HCT116 (cell line): ENCODE data around the gene KRTAP4-5. TPM values are rescaled to one million over a fixed set of nuclear protein-coding genes. Genes with fewer than 3 reads are reported as not detected.

ENCODE experiments used
- ATAC-seq: fragments of 200-7000 bp; cut with Tn5 transposase; 2 replicates; pipeline ENCODE4 v1.9.1; 2020; ENCODE audit warnings: mild to moderate bottlenecking, moderate library complexity
- BruUV-seq: library from RNA; stranded (reverse); fragments of 400-500 nt; replicated peaks from 2 replicates; lab custom pipeline; 2021; lab: Mats Ljungman, UMichigan
- CTCF ChIA-PET: fragments of 300-600 bp; sonication (Branson Sonifier 250); formaldehyde crosslinking; loops from one replicate; lab custom pipeline; 2021; ENCODE audit warnings: antibody characterized with exemption; lab: Charles Lee
- POLR2A ChIA-PET: fragments of 300-600, 350-600 bp; sonication (Branson Sonifier 250); formaldehyde crosslinking; loops from one replicate; lab custom pipeline; 2021; ENCODE audit warnings: antibody characterized with exemption; lab: Charles Lee
- RAD21 ChIA-PET, 2 experiments: fragments of 300-600 bp; sonication (Branson Sonifier 250); formaldehyde crosslinking; loops; one replicate each; lab custom pipeline; 2023; ENCODE audit warnings: low total read pairs in 2 of 2; ENCODE audit not compliant: uncharacterized antibody in 2 of 2, unreplicated experiment in 2 of 2, low non-redundant PET in 1 of 2; lab: Charles Lee
- DNase-seq: peaks from one replicate; pipeline ENCODE4 v3.0.0-alpha.2; 2010; ENCODE audit warnings: low read depth, low spot score
- H2AFZ ChIP-seq: fragments of 200-600 bp; shearing (Covaris generic), sonication (generic); 2 replicates; pipeline ENCODE4 v1.6.1; 2017; ENCODE audit warnings: low read depth, mixed run types, mixed read lengths, antibody characterized with exemption, low read length; ENCODE audit not compliant: poor library complexity, severe bottlenecking
- H3K27ac ChIP-seq: 2 replicates; pipeline ENCODE4 v1.5.1; 2012; ENCODE audit warnings: low read depth, low read length
- H3K27me3 ChIP-seq: fragments of 200-600 bp; sonication (generic); 2 replicates; pipeline ENCODE4 v1.6.1; 2016; ENCODE audit warnings: mixed run types, low read length, mixed read lengths; ENCODE audit not compliant: insufficient read depth
- H3K36me3 ChIP-seq, 2 experiments: fragments of 200-500 bp in 1 of 2; fragments of 200-600 bp in 1 of 2; sonication (Bioruptor generic) in 1 of 2; sonication (generic) in 1 of 2; 2 replicates each; pipeline versions ENCODE4 v1.5.1 to v1.6.1; 2014 to 2016; ENCODE audit warnings: low read length in 2 of 2, inconsistent platforms in 1 of 2, mixed read lengths in 1 of 2, mixed run types in 1 of 2; ENCODE audit not compliant: insufficient read depth in 2 of 2, control insufficient read depth in 1 of 2
- H3K4me1 ChIP-seq, 2 experiments: fragments of 200-600 bp in 1 of 2; sonication (generic) in 1 of 2; 2 replicates each; pipeline versions ENCODE4 v1.5.1 to v1.6.1; 2012 to 2017; ENCODE audit warnings: low read length in 2 of 2, inconsistent platforms in 1 of 2, mild to moderate bottlenecking in 1 of 2, mixed read lengths in 1 of 2, mixed run types in 1 of 2, moderate library complexity in 1 of 2; ENCODE audit not compliant: insufficient read depth in 2 of 2, control insufficient read depth in 1 of 2
- H3K4me2 ChIP-seq: fragments of 200-600 bp; sonication (generic); 2 replicates; pipeline ENCODE4 v1.6.1; 2017; ENCODE audit warnings: mixed run types, low read length, mixed read lengths
- H3K4me3 ChIP-seq, 2 experiments: fragments of 200-600 bp in 1 of 2; sonication (generic) in 1 of 2; replicated peaks in 1 of 2; 2 replicates each; pipeline ENCODE4 v1.5.1; 2011 to 2016; ENCODE audit warnings: low read length in 2 of 2, control low read depth in 1 of 2, low read depth in 1 of 2, mild to moderate bottlenecking in 1 of 2, mixed read lengths in 1 of 2, mixed run types in 1 of 2
- H3K79me2 ChIP-seq: fragments of 200-600 bp; sonication (generic); 2 replicates; pipeline ENCODE4 v1.6.1; 2017; ENCODE audit warnings: mild to moderate bottlenecking, mixed run types, low read length, moderate library complexity, mixed read lengths; ENCODE audit not compliant: insufficient read depth
- H3K9ac ChIP-seq: fragments of 200-600 bp; sonication (generic); 2 replicates; pipeline ENCODE4 v1.6.1; 2016; ENCODE audit warnings: low read length, mixed read lengths
- H3K9me2 ChIP-seq: fragments of 200-600 bp; sonication (generic), shearing (Covaris generic); 2 replicates; pipeline ENCODE4 v1.6.1; 2017; ENCODE audit warnings: mixed run types, mild to moderate bottlenecking, moderate library complexity; ENCODE audit not compliant: insufficient read depth
- H3K9me3 ChIP-seq, 2 experiments: fragments of 200-500 bp in 1 of 2; fragments of 200-600 bp in 1 of 2; sonication (Bioruptor generic) in 1 of 2; sonication (generic) in 1 of 2; 2 replicates each; pipeline ENCODE4 v1.6.1; 2014 to 2017; ENCODE audit warnings: low read length in 2 of 2, mixed read lengths in 2 of 2, inconsistent platforms in 1 of 2, low read depth in 1 of 2, mild to moderate bottlenecking in 1 of 2, mixed run types in 1 of 2, moderate library complexity in 1 of 2; ENCODE audit not compliant: control insufficient read depth in 1 of 2, insufficient read depth in 1 of 2
- H4K20me1 ChIP-seq: fragments of 200-600 bp; sonication (generic), shearing (Covaris generic); 2 replicates; pipeline ENCODE4 v1.6.1; 2017; ENCODE audit warnings: mixed run types, mild to moderate bottlenecking, moderate library complexity; ENCODE audit not compliant: insufficient read depth
- ATF3 ChIP-seq: IDR thresholded peaks from 2 replicates; pipeline ENCODE4 v1.6.1; 2012
- CBX3 ChIP-seq: IDR thresholded peaks from 2 replicates; pipeline ENCODE4 v1.6.1; 2012; ENCODE audit warnings: low read depth
- CEBPB ChIP-seq: IDR thresholded peaks from 2 replicates; pipeline ENCODE4 v1.6.1; 2012; ENCODE audit warnings: low read depth
- CTCF ChIP-seq, 3 experiments: fragments of 200-600 bp in 1 of 3; sonication (generic) in 1 of 3; IDR thresholded peaks in 2 of 3; conservative IDR thresholded peaks in 1 of 3; 2 replicates each; pipeline ENCODE4 v1.5.1; 2012 to 2017; ENCODE audit warnings: low read depth in 2 of 3, low read length in 2 of 3, antibody characterized with exemption in 1 of 3, borderline replicate concordance in 1 of 3, control low read depth in 1 of 3, mild to moderate bottlenecking in 1 of 3, mixed read lengths in 1 of 3, mixed run types in 1 of 3, moderate library complexity in 1 of 3; ENCODE audit not compliant: insufficient read depth in 1 of 3
- EGR1 ChIP-seq: IDR thresholded peaks from 2 replicates; pipeline ENCODE4 v1.6.1; 2012; ENCODE audit warnings: low read depth
- ELF1 ChIP-seq: IDR thresholded peaks from 2 replicates; pipeline ENCODE4 v1.6.1; 2012; ENCODE audit warnings: low read depth, borderline replicate concordance
- EZH2 ChIP-seq: fragments of 200-600 bp; sonication (generic); IDR thresholded peaks from 2 replicates; pipeline ENCODE4 v1.6.1; 2017; ENCODE audit warnings: antibody characterized with exemption, mixed run types
- FOSL1 ChIP-seq: IDR thresholded peaks from 2 replicates; pipeline ENCODE4 v1.6.1; 2012; ENCODE audit warnings: low read depth
- JUND ChIP-seq: IDR thresholded peaks from 2 replicates; pipeline ENCODE4 v1.6.1; 2012
- POLR2A ChIP-seq: IDR thresholded peaks from 2 replicates; pipeline ENCODE4 v1.7.0; 2011; ENCODE audit warnings: borderline replicate concordance; ENCODE audit not compliant: insufficient read depth, insufficient read length; ENCODE audit errors: extremely low read depth
- POLR2AphosphoS5 ChIP-seq: IDR thresholded peaks from 2 replicates; pipeline ENCODE4 v1.6.1; 2011; ENCODE audit warnings: mild to moderate bottlenecking, low read depth, low read length, moderate library complexity
- RAD21 ChIP-seq: IDR thresholded peaks from 2 replicates; pipeline ENCODE4 v1.6.1; 2012; ENCODE audit warnings: low read depth, mild to moderate bottlenecking
- SIN3A ChIP-seq: IDR thresholded peaks from 2 replicates; pipeline ENCODE4 v1.6.1; 2012; ENCODE audit warnings: low read depth
- SRF ChIP-seq: IDR thresholded peaks from 2 replicates; pipeline ENCODE4 v1.6.1; 2012; ENCODE audit warnings: low read depth
- TCF7L2 ChIP-seq: IDR thresholded peaks from 2 replicates; pipeline ENCODE4 v1.7.0; 2011; ENCODE audit warnings: borderline replicate concordance, inconsistent platforms; ENCODE audit not compliant: insufficient read depth, insufficient read length; ENCODE audit errors: extremely low read depth
- YY1 ChIP-seq: IDR thresholded peaks from 2 replicates; pipeline ENCODE4 v1.6.1; 2011; ENCODE audit warnings: low read length, low read depth, moderate library complexity, mild to moderate bottlenecking; ENCODE audit not compliant: insufficient replicate concordance; ENCODE audit errors: extremely low read depth
- ZFX ChIP-seq: fragments of 450-650 bp; IDR thresholded peaks from 2 replicates; pipeline ENCODE4 v1.6.1; 2017
- ZNF274 ChIP-seq: fragments of 200-500 bp; sonication (Bioruptor generic); IDR thresholded peaks from 2 replicates; pipeline ENCODE4 v1.6.1; 2014; ENCODE audit warnings: mild to moderate bottlenecking, low read depth, low read length, inconsistent platforms
- intact Hi-C: fragments of 100-400 bp; cut with micrococcal nuclease; formaldehyde crosslinking; loops from 2 replicates; pipeline ENCODE4 v1.10.0; 2022
- total RNA-seq: library from RNA; stranded (reverse); gene quantifications from one replicate; pipeline ENCODE4 v1.2.1, GENCODE V29; 2021; ENCODE audit not compliant: unreplicated experiment
- TF ChIP-seq, protein P1 (sequence below): IDR thresholded peaks from 2 replicates; pipeline ENCODE4 v1.6.1; 2012; ENCODE audit warnings: low read depth
- TF ChIP-seq, protein P2 (sequence below): IDR thresholded peaks from 2 replicates; pipeline ENCODE4 v1.6.1; 2012

KRTAP4-5 gene
- total RNA-seq, 1 experiment from 2014 or later: not detected

DNA sequence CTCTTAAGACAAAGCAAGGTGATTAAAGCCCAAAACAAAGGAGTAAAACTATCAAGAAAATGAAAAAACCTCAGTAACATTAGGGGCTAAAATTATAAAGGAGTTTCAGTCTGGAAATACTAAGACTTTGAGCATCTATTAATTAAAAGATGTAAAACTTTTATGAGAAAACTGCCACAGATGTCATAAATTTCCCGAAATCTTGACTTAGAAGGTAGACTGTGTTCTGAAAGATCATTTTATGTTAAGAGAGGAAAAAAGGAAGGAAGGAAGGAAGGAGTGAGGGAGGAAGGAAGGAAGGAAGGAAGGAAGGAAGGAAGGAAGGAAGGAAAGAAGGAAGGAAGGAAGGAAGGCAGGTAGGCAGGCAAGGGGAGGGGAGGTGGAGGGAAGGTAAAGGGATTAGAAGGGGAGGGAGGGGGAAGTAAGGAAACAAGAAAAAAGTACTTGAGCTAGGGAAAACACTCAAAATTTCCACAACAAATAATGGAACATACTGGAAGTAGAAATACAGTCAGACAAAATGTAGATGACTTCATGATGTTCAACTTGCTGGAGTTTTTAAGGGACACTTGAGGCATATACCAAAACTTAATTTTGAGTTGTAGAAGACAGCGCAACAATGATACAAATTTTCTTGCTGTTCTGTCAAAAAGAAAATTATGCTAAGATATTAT is 2.0 kb downstream of the KRTAP4-5 start:
- no TSS peak for BruUV-seq
- DNase-seq: no peak
- peaks cover 0 to 19% of the 10 kb centered on the region in 2 experiments; a peak in 2 of 4 replicates for H3K9me3 ChIP-seq
- 0 out of 4 replicates have a peak, but pooled peaks cover 0 to 5% of the 10 kb centered on the region in 2 experiments for H3K36me3 ChIP-seq
- H3K9me2 ChIP-seq: no peaks in the 10 kb centered on the region
- H3K4me3 ChIP-seq: no peak overlapping the region
- POLR2A ChIA-PET: no interaction called here
- peak overlapping the region; percentile 1 for H2AFZ ChIP-seq
- no peak overlapping the region for H3K9ac ChIP-seq
- intact Hi-C loops: no loop called here
- TF ChIP-seq RAD21 (no peak), ELF1 (no peak), EGR1 (no peak), SRF (no peak), EZH2 (no peak), YY1 (no peak), SIN3A (no peak), JUND (no peak), CBX3 (no peak), CEBPB (no peak), ZNF274 (no peak), ATF3 (no peak), POLR2A (no peak), ZFX (no peak), TCF7L2 (no peak), POLR2AphosphoS5 (no peak), CTCF (IDR thresholded peaks at IDR 0.05 in 2 of 3, conservative IDR thresholded peaks at IDR 0.05 in 1 of 3; ENCODE audit: borderline replicate concordance in 1 of 3, insufficient read depth in 1 of 3, low read depth in 2 of 3, low read length in 2 of 3) (no peak), FOSL1 (no peak)
- TF ChIP-seq, protein P1, sequence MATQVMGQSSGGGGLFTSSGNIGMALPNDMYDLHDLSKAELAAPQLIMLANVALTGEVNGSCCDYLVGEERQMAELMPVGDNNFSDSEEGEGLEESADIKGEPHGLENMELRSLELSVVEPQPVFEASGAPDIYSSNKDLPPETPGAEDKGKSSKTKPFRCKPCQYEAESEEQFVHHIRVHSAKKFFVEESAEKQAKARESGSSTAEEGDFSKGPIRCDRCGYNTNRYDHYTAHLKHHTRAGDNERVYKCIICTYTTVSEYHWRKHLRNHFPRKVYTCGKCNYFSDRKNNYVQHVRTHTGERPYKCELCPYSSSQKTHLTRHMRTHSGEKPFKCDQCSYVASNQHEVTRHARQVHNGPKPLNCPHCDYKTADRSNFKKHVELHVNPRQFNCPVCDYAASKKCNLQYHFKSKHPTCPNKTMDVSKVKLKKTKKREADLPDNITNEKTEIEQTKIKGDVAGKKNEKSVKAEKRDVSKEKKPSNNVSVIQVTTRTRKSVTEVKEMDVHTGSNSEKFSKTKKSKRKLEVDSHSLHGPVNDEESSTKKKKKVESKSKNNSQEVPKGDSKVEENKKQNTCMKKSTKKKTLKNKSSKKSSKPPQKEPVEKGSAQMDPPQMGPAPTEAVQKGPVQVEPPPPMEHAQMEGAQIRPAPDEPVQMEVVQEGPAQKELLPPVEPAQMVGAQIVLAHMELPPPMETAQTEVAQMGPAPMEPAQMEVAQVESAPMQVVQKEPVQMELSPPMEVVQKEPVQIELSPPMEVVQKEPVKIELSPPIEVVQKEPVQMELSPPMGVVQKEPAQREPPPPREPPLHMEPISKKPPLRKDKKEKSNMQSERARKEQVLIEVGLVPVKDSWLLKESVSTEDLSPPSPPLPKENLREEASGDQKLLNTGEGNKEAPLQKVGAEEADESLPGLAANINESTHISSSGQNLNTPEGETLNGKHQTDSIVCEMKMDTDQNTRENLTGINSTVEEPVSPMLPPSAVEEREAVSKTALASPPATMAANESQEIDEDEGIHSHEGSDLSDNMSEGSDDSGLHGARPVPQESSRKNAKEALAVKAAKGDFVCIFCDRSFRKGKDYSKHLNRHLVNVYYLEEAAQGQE: no peak
- TF ChIP-seq, protein P2, sequence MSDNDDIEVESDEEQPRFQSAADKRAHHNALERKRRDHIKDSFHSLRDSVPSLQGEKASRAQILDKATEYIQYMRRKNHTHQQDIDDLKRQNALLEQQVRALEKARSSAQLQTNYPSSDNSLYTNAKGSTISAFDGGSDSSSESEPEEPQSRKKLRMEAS: no peak
- TF ChIP-seq, all 23 proteins: peak for 0
- H3K79me2 ChIP-seq: no peaks in the 10 kb centered on the region
- no peaks in the 10 kb centered on the region for H3K4me1 ChIP-seq
- H3K27ac ChIP-seq: no peak overlapping the region
- H3K27me3 ChIP-seq: no peaks in the 10 kb centered on the region
- no peaks in the 10 kb centered on the region for H4K20me1 ChIP-seq
- ChIA-PET CTCF (no interaction called here), RAD21 (no interaction called here)
- H3K4me2 ChIP-seq: no peak overlapping the region
- ATAC-seq: no peak
